Vagina (tissue), 2 donors: ENCODE measurements around the gene TXLNA. TPM values are rescaled to one million over a fixed set of nuclear protein-coding genes. Genes with fewer than 3 reads are reported as not detected.

ENCODE experiments used
- DNase-seq, 2 donors: peaks; one replicate each; pipeline ENCODE4 v3.0.0-alpha.2; 2017; ENCODE audit errors: extremely low spot score in 2 of 2
- H3K27ac ChIP-seq: fragments of 200-600 bp; sonication (generic); one replicate; pipeline ENCODE4 v1.5.1; 2019
- H3K27me3 ChIP-seq: fragments of 200-600 bp; sonication (generic); one replicate; pipeline ENCODE4 v1.5.1; 2019
- H3K36me3 ChIP-seq, 2 donors: fragments of 200-600 bp; sonication (generic); one replicate each; pipeline ENCODE4 v1.5.1; 2017 to 2019
- H3K4me1 ChIP-seq: fragments of 200-600 bp; sonication (generic); one replicate; pipeline ENCODE4 v1.5.1; 2019
- H3K4me3 ChIP-seq, 2 donors: fragments of 200-600 bp; sonication (generic); 1 replicate in 1 of 2; 2 replicates in 1 of 2; pipeline ENCODE4 v1.5.1; 2016 to 2019
- H3K9me3 ChIP-seq: fragments of 200-600 bp; sonication (generic); one replicate; pipeline ENCODE4 v1.5.1; 2019
- CTCF ChIP-seq, 3 experiments: fragments of 450-650 bp in 2 of 3; fragments of 200-600 bp in 1 of 3; sonication (generic) in 1 of 3; IDR thresholded peaks; one replicate each; pipeline ENCODE4 v1.5.1; 2017 to 2019; ENCODE audit warnings: antibody characterized with exemption in 3 of 3, mild to moderate bottlenecking in 2 of 3, moderate library complexity in 2 of 3
- POLR2A ChIP-seq, 2 donors: fragments of 450-650 bp; IDR thresholded peaks; one replicate each; pipeline ENCODE4 v1.6.1; 2017; ENCODE audit warnings: antibody characterized with exemption in 2 of 2, mild to moderate bottlenecking in 2 of 2, moderate library complexity in 2 of 2
- POLR2AphosphoS5 ChIP-seq, 2 donors: sonication (generic); formaldehyde crosslinking; IDR thresholded peaks; one replicate each; pipeline ENCODE4 v1.9.0; 2017; ENCODE audit warnings: antibody characterized with exemption in 2 of 2, mild to moderate bottlenecking in 2 of 2, low read depth in 1 of 2; ENCODE audit not compliant: insufficient read depth in 1 of 2
- intact Hi-C: fragments of 100-400 bp; cut with DNase I; formaldehyde crosslinking; loops from one replicate; pipeline ENCODE4 v1.15.1; 2023
- total RNA-seq: library from RNA; depleted of rRNA; stranded (reverse); fragments of >200 nt; gene quantifications from one replicate; pipeline ENCODE4 v1.2.3, GENCODE V29; 2016

The TXLNA gene
- total RNA-seq, 1 donor from 2014 or later = 45.7 TPM

- no peak for DNase-seq
- TF ChIP-seq POLR2A (IDR thresholded peaks at IDR 0.05) = no peak
- TF ChIP-seq POLR2AphosphoS5 (IDR thresholded peaks at IDR 0.05; ENCODE audit: insufficient read depth in 1 of 2, low read depth in 1 of 2) = no peak
- no peak for TF ChIP-seq CTCF (IDR thresholded peaks at IDR 0.05)
- no peak overlapping the region for H3K27ac ChIP-seq
- H3K27me3 ChIP-seq = no peaks in the 10 kb centered on the region
- intact Hi-C loops = no loop called here
- peaks cover 48% of the 10 kb centered on the region for H3K4me1 ChIP-seq
- H3K9me3 ChIP-seq = no peaks in the 10 kb centered on the region
- peak overlapping the region in 1 of 2 donors; percentile 19 for H3K4me3 ChIP-seq
- no peaks in the 10 kb centered on the region for H3K36me3 ChIP-seq
Observed at GRCh38 chr1:32242341-32242851, 62.9 kb downstream of the TXLNA start.

- Histone ChIP-seq H3K27ac (peak within 1 kb of the TSS; percentile 43), H3K4me3 (no peak within 1 kb of the TSS), H3K36me3 (no peaks in the 10 kb centered on the region), H3K4me1 (peaks cover 45% of the 10 kb centered on the region), H3K9me3 (no peaks in the 10 kb centered on the region), H3K27me3 (no peaks in the 10 kb centered on the region)
- intact Hi-C loops = no loop called here
- DNase-seq = no peak
- TF ChIP-seq CTCF (IDR thresholded peaks at IDR 0.05) (no peak), POLR2AphosphoS5 (IDR thresholded peaks at IDR 0.05; ENCODE audit: insufficient read depth in 1 of 2, low read depth in 1 of 2) (peak; percentile 51 to 65)
Observed at GRCh38 chr1:32246888-32247273, 67.4 kb downstream of the TXLNA start, which contains the start of gene FAM167B. TSS of gene FAM167B (plus strand) at chr1:32247222. CDS start at chr1:32247422, 200 bp downstream.

GRCh38 chr1:32247452-32247851, 68.0 kb downstream of the TXLNA start:
- TF ChIP-seq CTCF (IDR thresholded peaks at IDR 0.05) (no peak), POLR2A (IDR thresholded peaks at IDR 0.05) (no peak), POLR2AphosphoS5 (IDR thresholded peaks at IDR 0.05; ENCODE audit: insufficient read depth in 1 of 2, low read depth in 1 of 2) (no peak)
- Histone ChIP-seq H3K4me1 (peaks cover 39% of the 10 kb centered on the region), H3K4me3 (no peak overlapping the region), H3K36me3 (no peaks in the 10 kb centered on the region), H3K27ac (peak overlapping the region; percentile 43), H3K27me3 (no peaks in the 10 kb centered on the region), H3K9me3 (no peaks in the 10 kb centered on the region)
- no peak for DNase-seq
- intact Hi-C loops = no loop called here

Other genes starting within 250 kb of the TXLNA start
- gene PTP4A2, start 241.3 kb upstream of the TXLNA start, total RNA-seq = 112 TPM
- gene KHDRBS1, start 165.8 kb upstream of the TXLNA start, total RNA-seq = 104 TPM
- 8.3 TPM for gene TMEM39B, start 106.7 kb upstream of the TXLNA start, total RNA-seq
- 28.7 TPM for gene KPNA6, start 71.6 kb upstream of the TXLNA start, total RNA-seq
- 2.9 TPM for gene CCDC28B, start 20.9 kb downstream of the TXLNA start, total RNA-seq
- not detected for gene IQCC, start 26.0 kb downstream of the TXLNA start, total RNA-seq
- gene DCDC2B, start 29.4 kb downstream of the TXLNA start, total RNA-seq = not detected
- gene TMEM234, start 42.7 kb downstream of the TXLNA start, total RNA-seq = 8.3 TPM
- gene EIF3I, start 42.7 kb downstream of the TXLNA start, total RNA-seq = 164 TPM
- 3.7 TPM for gene FAM167B, start 67.5 kb downstream of the TXLNA start, total RNA-seq
- gene LCK, start 71.6 kb downstream of the TXLNA start, total RNA-seq = 6.4 TPM
- 65.6 TPM for gene HDAC1, start 112.4 kb downstream of the TXLNA start, total RNA-seq
- gene MARCKSL1, start 156.6 kb downstream of the TXLNA start, total RNA-seq = 36.8 TPM
- 10.1 TPM for gene FAM229A, start 182.8 kb downstream of the TXLNA start, total RNA-seq
- not detected for gene TSSK3, start 182.9 kb downstream of the TXLNA start, total RNA-seq
- gene BSDC1, start 214.8 kb downstream of the TXLNA start, total RNA-seq = 54.3 TPM